Right lobe of liver (tissue), 4 donors: ENCODE results near the gene TBXT.

Experiments
- CTCF ChIP-seq, 4 donors: fragments of 200-600 bp in 3 of 4; fragments of 450-650 bp in 1 of 4; IDR thresholded peaks; one replicate each; pipeline versions ENCODE4 v1.5.1 to v1.8.0; 2016 to 2022; ENCODE audit warnings: antibody characterized with exemption in 4 of 4, mild to moderate bottlenecking in 2 of 4
- POLR2A ChIP-seq: fragments of 450-650 bp; IDR thresholded peaks from one replicate; pipeline ENCODE4 v1.6.1; 2017; ENCODE audit warnings: antibody characterized with exemption, mild to moderate bottlenecking
- donor health status: DM: no; HTN: no; CAD: no.
- donor health status: DM: no; HTN: no; CAD: no.
- donor health status: DM: no; HTN: yes; CAD: no.

GRCh38 chr6:166165558-166166313 lies 1.9 kb downstream of the TBXT start:
- TF ChIP-seq CTCF (IDR thresholded peaks at IDR 0.05): no peak
- TF ChIP-seq POLR2A: no peak
